HG02840 (cell line): ENCODE data around the gene SLC22A23.

Source experiments
- ATAC-seq: cut with Tn5 transposase; IDR thresholded peaks from one replicate; pipeline ENCODE4 v1.9.1; 2021; ENCODE audit warnings: mild to moderate bottlenecking, moderate library complexity, moderate number of reproducible peaks; ENCODE audit not compliant: unreplicated experiment, low FRiP score

Gene SLC22A23

GRCh38 chr6:3278691-3279090, 178.2 kb downstream of the SLC22A23 start:
- ATAC-seq, result no peak

- ATAC-seq, result no peak
These were observed 178.9 kb downstream of the SLC22A23 start for GRCh38 chr6:3277851-3278416.

- no peak for ATAC-seq
These were observed 179.6 kb downstream of the SLC22A23 start for GRCh38 chr6:3277251-3277650.

GRCh38 chr6:3276174-3277167, 180.4 kb downstream of the SLC22A23 start:
- ATAC-seq, result no peak

- no peak for ATAC-seq
These were observed 182.9 kb downstream of the SLC22A23 start for GRCh38 chr6:3273707-3274521.

- ATAC-seq, result no peak
These were observed 183.8 kb downstream of the SLC22A23 start for GRCh38 chr6:3272911-3273547.

GRCh38 chr6:3271756-3272155, 185.1 kb downstream of the SLC22A23 start:
- ATAC-seq, result no peak

GRCh38 chr6:3270258-3270657, 186.6 kb downstream of the SLC22A23 start:
- ATAC-seq, result no peak

- ATAC-seq, result no peak
These were observed 187.4 kb downstream of the SLC22A23 start for GRCh38 chr6:3269281-3269975.

GRCh38 chr6:3268680-3269079, 188.2 kb downstream of the SLC22A23 start:
- no peak for ATAC-seq

- no peak for ATAC-seq
These were observed 189.7 kb downstream of the SLC22A23 start for GRCh38 chr6:3267162-3267561.

GRCh38 chr6:3266170-3266569, 190.7 kb downstream of the SLC22A23 start:
- ATAC-seq, result no peak

- ATAC-seq, result no peak
These were observed 191.2 kb downstream of the SLC22A23 start for GRCh38 chr6:3265671-3266070.

- ATAC-seq, result no peak
These were observed 192.5 kb downstream of the SLC22A23 start for GRCh38 chr6:3264356-3264755.

GRCh38 chr6:3263096-3263495, 193.8 kb downstream of the SLC22A23 start:
- ATAC-seq, result no peak

GRCh38 chr6:3261921-3262320, 194.9 kb downstream of the SLC22A23 start:
- ATAC-seq, result no peak

- ATAC-seq, result no peak
These were observed 195.4 kb downstream of the SLC22A23 start for GRCh38 chr6:3261518-3261820.

- ATAC-seq, result no peak
These were observed 195.9 kb downstream of the SLC22A23 start for GRCh38 chr6:3260772-3261517.

- ATAC-seq, result no peak
These were observed 196.6 kb downstream of the SLC22A23 start for GRCh38 chr6:3260296-3260695.
